Midbrain (tissue), 1 donor: ENCODE results near the gene DTX3L.

Experiments
- DNase-seq: peaks from one replicate; lab custom pipeline; 2025; lab: John Stamatoyannopoulos, UW

DTX3L gene

DNA sequence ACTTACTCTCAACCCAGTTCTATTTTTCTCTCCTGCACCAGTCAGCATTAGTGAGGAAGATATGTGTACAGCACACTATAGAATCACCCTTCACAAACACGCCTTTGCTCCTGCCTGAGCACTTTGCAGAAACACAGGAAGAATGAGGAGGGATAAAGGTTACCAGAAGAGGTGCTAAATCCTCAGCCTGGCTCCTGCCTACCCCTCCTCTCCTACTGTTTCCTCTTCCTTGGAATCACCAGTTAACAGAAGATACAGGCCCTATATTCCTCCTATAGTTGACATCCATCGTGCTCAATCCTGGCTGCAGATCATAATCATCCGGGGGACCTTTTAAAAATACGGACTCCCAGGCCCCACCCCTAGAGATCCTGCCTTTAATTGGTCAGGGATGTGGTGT, 42.2 kb downstream of the DTX3L start:
- no peak for DNase-seq

DNA sequence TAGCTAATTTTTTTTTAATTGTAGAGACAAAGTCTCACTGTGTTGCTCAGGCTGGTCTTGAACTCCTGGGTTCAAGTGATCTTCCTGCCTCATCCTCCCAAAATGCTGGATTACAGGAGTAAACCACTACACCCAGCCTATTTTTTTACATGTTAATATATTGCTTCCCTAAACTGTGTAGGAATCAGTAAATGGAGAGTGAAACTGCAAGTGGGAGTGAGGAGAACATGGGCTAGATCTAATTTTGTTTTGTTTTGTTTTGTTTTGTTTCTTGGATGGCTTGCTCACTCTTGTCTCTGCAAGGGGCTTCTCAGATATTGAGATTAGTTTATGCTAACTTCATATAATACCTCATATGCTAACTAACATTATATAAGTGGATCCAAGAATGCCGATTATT, 44.8 kb downstream of the DTX3L start:
- no peak for DNase-seq

DNA sequence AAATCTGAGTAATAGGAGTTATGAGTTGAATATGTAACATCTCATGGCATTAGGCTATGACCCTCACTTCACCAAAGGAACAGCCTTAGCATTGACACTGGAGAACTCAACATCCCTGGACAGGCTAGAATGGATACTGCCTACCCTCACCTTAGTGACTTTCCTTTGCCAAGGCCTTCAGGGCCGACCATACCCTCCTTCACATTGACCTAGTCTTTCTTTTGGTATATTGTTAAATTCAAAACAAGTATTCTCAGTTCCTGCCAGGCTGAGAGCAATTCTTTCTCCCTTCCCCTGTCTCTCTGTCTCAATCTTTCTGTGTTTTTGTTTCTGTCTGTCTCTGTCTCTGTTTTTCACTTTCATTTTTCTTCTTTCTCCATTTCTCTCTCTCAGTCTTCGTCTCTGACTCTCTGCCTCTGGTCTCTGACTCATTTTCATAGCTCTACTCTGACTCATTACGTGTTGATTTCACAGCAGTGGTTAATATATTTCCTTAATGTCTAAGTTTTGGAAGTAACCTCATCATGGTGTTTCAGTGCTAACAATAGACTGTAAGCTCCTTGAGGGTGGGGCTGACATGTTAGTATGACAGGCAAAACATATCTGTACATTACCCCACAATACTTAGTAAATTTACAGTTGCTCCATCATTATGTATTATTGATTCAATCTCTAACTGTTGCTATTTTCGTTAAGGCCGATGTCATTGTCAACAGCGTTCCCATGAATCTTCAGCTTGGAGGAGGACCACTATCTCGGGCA, 45.8 kb downstream of the DTX3L start:
- DNase-seq: no peak

DNA sequence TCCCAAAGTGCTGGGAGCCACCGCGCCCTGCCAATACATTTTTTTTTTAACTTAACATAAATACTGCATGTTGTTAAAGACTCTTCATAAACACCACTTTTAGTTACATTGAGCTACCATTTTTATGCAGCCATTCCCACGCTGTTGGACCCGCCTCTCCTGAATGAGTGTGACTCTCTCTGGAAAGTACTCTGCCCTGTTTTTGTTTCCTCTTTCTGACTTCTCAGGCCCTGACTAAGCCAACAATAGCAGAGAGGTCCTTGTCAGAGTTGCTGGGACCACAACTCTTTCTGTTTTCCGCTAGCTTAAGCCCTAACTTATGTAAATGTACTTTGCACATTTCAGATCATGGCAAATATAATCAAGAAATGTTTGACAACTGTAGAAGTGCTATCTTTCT, 48.6 kb downstream of the DTX3L start:
- DNase-seq: no peak

DNA sequence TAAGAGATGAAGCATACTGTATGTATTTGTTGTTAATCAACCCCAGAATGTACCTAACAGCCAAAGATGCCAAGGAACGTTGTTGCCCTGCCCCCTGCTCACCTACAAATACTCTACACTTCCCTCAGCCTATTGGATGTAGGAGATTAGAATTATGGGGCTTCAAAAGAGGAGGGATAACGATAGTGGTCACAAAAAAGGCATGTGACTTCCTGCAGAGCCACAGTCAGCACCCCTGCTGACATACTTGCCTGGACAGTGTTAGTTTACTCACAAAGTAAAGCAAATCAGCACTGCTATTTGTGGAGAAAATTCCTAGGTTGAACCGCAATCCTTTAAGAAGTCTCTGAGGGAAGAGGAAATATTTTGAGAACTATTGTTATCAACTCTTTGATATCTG, 51.2 kb downstream of the DTX3L start:
- DNase-seq: no peak

DNA sequence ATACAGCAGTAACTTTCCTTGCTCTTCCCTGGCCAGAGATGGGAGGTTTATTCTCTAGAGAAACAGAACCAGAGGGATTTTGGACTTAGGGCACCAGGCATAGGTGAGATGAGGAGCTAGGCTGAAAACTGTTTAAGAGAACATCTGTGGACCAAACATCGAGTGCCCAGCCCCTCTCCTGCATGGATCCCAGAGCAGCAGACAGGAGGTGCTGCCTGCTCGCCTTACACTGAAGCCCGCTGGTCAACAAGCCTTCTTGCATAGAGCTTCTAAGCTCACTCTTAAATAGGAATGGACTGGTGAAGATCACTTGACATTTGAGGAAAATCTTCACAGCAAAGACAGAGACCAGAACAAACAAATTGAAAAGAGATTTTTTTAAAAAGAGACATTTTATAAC, 54.5 kb downstream of the DTX3L start:
- DNase-seq: no peak

DNA sequence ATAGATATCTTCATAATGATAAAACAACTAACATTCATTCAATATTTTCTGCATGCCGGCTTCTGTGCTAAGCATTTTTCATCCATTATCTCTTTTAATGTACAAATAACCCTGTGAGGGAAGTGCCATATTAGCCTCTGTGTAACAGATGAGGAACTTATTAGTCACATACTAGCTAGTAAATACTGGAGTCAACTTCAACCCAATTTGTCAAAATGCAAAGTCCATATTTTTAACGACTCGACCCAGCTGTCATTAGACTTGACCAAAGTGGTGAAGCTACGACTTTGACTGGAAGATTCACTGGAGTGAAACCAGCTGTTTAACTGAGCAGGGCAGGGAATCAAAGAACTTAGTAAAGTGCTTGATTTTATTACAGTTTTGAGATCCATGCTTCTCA, 54.9 kb downstream of the DTX3L start:
- no peak for DNase-seq

DNA sequence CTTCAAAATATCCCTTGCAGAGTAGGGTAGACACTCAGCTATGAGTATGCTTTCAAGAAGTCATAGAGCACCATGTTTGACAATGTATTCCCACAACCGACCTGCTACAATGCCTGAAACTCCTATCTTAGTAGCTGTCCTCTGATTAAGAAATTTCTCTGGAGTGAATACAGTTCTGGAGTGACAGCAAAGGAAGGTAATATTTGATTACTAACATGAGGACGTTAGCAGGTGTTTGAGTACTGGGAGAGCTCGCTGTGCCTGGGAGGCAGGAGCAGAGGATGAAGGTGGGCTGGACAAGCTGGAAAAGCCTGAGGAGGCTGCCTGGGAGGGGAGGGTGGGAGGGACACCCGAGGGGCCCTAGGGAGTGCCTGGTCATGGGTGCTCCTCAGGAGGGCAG, 56.3 kb downstream of the DTX3L start:
- no peak for DNase-seq

DNA sequence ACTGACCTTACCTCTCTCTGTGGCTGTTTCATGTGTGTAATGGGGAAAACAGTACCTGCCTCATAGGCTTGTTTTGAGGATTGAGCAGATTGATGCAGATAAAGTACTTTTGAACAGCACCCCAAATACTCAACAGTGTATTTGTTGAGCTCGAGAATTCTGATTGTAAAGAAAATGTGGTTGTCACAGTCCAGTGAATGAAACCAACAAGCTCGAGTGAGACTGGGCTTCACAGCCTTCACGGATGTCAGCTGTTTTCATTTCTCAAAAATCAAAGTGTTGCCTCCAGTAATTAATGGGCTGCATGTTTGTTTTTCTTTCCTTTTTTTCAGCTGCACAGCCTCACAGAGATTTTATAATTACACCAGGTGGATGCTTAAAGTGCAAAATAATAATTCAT, 57.0 kb downstream of the DTX3L start:
- DNase-seq: no peak

DNA sequence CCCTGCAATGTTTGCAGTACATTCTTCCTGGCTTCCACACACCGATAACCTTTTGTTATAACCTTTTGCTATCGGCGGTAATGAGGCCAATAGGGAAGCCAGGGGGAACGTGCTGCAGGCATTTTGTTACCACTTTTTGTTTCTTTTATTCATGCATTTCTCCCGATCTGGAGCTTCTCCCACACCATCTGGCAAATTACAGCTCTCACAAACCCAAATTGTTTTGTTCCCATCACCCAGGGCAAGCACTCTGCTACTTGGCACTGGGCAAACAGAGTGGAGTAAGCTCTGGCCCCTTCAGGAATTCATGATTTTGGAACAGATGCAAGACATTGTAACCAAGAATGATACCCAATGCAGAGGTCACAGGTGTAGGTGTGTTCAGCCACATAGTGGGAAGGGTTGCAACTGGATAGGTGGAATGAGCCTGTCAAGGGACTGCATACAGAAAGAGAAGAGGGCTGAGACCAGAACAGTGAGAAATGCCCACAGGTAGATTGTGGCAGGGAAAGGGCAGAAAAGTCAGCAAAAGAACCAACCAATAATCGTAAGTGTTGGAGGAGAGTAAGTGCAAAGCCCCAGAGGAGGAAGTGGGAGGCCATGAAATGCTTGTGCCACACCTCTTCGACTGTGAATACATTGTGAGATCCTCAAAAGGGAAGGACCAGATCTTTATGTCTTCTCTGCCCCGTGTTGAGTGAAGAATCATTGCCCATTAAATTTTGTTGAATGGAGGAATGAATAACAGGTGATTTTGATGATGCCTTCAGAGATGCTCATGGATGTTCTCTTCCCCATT, 59.1 kb downstream of the DTX3L start:
- no peak for DNase-seq
